Measurements from ENCODE around the gene SSBP1. TPM values are rescaled to one million over a fixed set of nuclear protein-coding genes. Genes with fewer than 3 reads are reported as not detected.
"Not testable (repeated sequence)": the region's sequence is repeated elsewhere in the genome, so short reads cannot be mapped to it uniquely, and the experiment has no call there.

Gene SSBP1
- total RNA-seq, 1 donor from 2014 or later = 116 TPM

DNA sequence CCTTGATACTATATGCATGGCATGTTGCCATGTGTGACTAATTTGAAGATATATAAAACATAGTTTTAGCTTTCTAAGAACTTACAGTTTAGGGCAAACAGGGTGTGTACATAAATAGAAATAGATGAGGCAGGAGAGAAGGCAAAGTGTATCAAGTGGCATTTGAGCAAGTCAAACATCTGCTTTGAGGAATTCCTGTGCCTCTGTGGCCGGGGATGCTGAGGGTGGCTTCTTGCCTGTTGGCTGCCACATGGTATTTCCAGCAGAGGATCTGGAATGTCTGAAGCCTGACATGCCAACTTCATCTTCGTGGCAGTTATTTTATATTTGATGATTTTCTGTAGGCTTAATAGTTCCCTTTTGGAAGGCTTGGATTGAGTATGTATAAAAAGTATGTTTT lies 6.0 kb downstream of the SSBP1 start:
- peaks cover 43% of the 10 kb centered on the region for H3K36me3 Mint-ChIP-seq
- no peak overlapping the region for H3K4me3 Mint-ChIP-seq
- H3K27me3 Mint-ChIP-seq = no peaks in the 10 kb centered on the region
- no peak for TF ChIP-seq CTCF (conservative IDR thresholded peaks at IDR 0.05)
- H3K4me1 Mint-ChIP-seq (ENCODE audit: unreplicated experiment) = peaks cover 13% of the 10 kb centered on the region
- H3K27ac Mint-ChIP-seq = no peak overlapping the region
- H3K9me3 Mint-ChIP-seq = no peaks in the 10 kb centered on the region
- DNase-seq (ENCODE audit: extremely low spot score, unreplicated experiment) = no peak

- no peak overlapping the region for H3K27ac Mint-ChIP-seq
- H3K27me3 Mint-ChIP-seq = no peaks in the 10 kb centered on the region
- no peak overlapping the region for H3K4me3 Mint-ChIP-seq
- no peak for TF ChIP-seq CTCF (conservative IDR thresholded peaks at IDR 0.05)
- DNase-seq (ENCODE audit: extremely low spot score, unreplicated experiment) = no peak
- peaks cover 16% of the 10 kb centered on the region for H3K9me3 Mint-ChIP-seq
- H3K4me1 Mint-ChIP-seq (ENCODE audit: unreplicated experiment) = no peaks in the 10 kb centered on the region
- peaks cover 58% of the 10 kb centered on the region for H3K36me3 Mint-ChIP-seq
Measured at GRCh38 chr7:141748396-141748795, 10.2 kb downstream of the SSBP1 start.

DNA sequence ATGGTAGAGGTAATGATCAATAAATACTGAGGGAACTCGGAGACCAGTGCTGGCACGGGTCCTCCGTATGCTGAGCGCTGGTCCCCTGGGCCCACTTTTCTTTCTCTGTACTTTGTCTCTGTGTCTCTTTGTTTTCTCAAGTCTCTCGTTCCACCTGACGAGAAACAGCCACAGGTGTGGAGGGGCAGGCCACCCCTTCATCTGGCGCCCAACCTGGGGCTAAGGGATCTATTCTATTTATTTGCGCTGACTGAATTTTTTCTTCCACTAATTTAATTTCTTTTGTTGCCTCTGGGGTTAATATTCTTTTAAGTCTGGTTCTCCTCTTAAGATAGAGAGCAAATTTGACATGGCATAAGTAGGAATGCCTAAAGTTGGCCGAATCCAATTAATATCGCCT lies 13.7 kb downstream of the SSBP1 start:
- H3K27ac Mint-ChIP-seq; H3K4me1 Mint-ChIP-seq (ENCODE audit: unreplicated experiment); H3K4me3 Mint-ChIP-seq; H3K27me3 Mint-ChIP-seq; DNase-seq (ENCODE audit: extremely low spot score, unreplicated experiment): not testable (repeated sequence)
- H3K36me3 Mint-ChIP-seq = peaks cover 70% of the 10 kb centered on the region
- peaks cover 16% of the 10 kb centered on the region for H3K9me3 Mint-ChIP-seq

DNA sequence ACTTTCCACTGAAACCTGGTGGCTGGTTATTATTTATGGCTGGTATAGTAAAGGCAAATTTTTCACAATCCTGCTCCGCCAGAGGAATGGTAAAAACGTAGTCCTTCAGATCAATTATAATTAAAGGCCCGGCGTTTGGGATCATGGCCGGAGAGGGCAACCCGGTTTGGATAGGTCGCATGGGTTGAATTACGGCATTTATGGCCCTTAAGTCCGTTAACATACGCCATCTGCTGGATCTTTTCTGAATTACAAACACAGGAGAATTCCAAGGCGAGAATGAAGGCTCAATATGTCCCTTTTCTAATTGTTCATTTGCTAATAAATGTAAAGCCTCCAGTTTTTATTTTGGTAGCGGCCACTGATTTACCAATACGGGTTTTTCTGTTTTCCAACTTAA lies 14.5 kb downstream of the SSBP1 start:
- H3K4me1 Mint-ChIP-seq (ENCODE audit: unreplicated experiment) = no peaks in the 10 kb centered on the region
- DNase-seq (ENCODE audit: extremely low spot score, unreplicated experiment) = no peak
- H3K27me3 Mint-ChIP-seq = no peaks in the 10 kb centered on the region
- H3K36me3 Mint-ChIP-seq = peaks cover 74% of the 10 kb centered on the region
- peak; percentile 66 for TF ChIP-seq CTCF (conservative IDR thresholded peaks at IDR 0.05)
- no peak overlapping the region for H3K4me3 Mint-ChIP-seq
- H3K9me3 Mint-ChIP-seq = peaks cover 16% of the 10 kb centered on the region
- H3K27ac Mint-ChIP-seq = no peak overlapping the region

DNA sequence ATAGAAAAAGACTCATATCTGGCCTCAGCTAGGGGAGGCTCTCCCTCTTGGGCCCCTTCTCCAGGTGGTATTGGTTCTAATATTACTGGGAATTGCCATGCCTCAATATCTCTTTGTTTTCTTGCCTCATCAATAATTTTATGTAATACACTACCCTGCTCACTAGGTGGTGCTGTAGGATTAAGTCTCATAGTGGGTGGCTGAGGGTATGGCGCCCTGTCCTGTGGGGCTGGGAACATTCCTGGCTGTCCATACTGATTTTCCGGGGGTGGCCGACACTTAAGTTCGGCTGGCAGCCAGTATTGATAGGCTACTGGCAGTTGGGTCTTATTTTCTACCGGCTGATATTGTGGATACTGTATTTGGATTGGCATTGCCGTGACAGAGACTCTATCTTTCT lies 16.8 kb downstream of the SSBP1 start:
- no peak for DNase-seq (ENCODE audit: extremely low spot score, unreplicated experiment)
- Mint-ChIP-seq H3K4me1 (ENCODE audit: unreplicated experiment) (no peaks in the 10 kb centered on the region), H3K4me3 (no peak overlapping the region), H3K27me3 (no peaks in the 10 kb centered on the region), H3K9me3 (peaks cover 14% of the 10 kb centered on the region), H3K36me3 (peaks cover 87% of the 10 kb centered on the region), H3K27ac (no peak overlapping the region)
- peak; percentile 65 for TF ChIP-seq CTCF (conservative IDR thresholded peaks at IDR 0.05)

GRCh38 chr7:141763797-141764196 lies 25.6 kb downstream of the SSBP1 start, which contains the start of gene TAS2R3:
Gene TAS2R3, plus strand, starts transcription at chr7:141764097. Its CDS starts 62 bp downstream, at chr7:141764159.
- no peak for DNase-seq (ENCODE audit: extremely low spot score, unreplicated experiment)
- no peaks in the 10 kb centered on the region for H3K27me3 Mint-ChIP-seq
- peaks cover 40% of the 10 kb centered on the region for H3K36me3 Mint-ChIP-seq
- H3K4me3 Mint-ChIP-seq = no peak within 1 kb of the TSS
- H3K9me3 Mint-ChIP-seq = no peaks in the 10 kb centered on the region
- no peak for TF ChIP-seq CTCF (conservative IDR thresholded peaks at IDR 0.05)
- H3K4me1 Mint-ChIP-seq (ENCODE audit: unreplicated experiment) = no peaks in the 10 kb centered on the region
- H3K27ac Mint-ChIP-seq = no peak within 1 kb of the TSS

DNA sequence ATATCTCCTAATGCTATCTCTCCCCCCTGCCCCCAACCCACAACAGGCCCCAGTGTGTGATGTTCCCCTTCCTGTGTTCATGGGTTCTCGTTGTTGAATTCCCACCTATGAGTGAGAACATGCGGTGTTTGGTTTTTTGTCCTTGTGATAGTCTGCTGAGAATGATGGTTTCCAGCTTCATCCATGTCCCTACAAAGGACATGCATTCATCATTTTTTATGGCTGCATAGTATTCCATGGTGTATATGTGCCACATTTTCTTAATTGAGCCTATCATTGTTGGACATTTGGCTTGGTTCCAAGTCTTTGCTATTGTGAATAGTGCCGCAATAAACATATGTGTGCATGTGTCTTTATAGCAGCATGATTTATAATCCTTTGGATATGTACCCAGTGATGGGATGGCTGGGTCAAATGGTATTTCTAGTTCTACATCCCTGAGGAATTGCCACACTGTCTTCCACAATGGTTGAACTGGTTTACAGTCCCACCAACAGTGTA lies 32.0 kb downstream of the SSBP1 start:
- H3K36me3 Mint-ChIP-seq = peaks cover 28% of the 10 kb centered on the region
- H3K27ac Mint-ChIP-seq; H3K27me3 Mint-ChIP-seq; H3K4me1 Mint-ChIP-seq (ENCODE audit: unreplicated experiment); H3K4me3 Mint-ChIP-seq; H3K9me3 Mint-ChIP-seq; DNase-seq (ENCODE audit: extremely low spot score, unreplicated experiment): not testable (repeated sequence)
